Stimulated activated CD4-positive, alpha-beta T cell treated with anti-CD3 and anti-CD28 coated beads, Interleukin-2, amount 100 ng/mL, for 4 hours (primary cell): Measurements from ENCODE around the gene USP37.

Source experiments
- DNase-seq: peaks from one replicate; pipeline ENCODE4 v3.0.0-alpha.2; 2020; ENCODE audit warnings: low read depth

Gene USP37

GRCh38 chr2:218474527-218474926, 93.6 kb downstream of the USP37 start:
- DNase-seq, result no peak

DNA sequence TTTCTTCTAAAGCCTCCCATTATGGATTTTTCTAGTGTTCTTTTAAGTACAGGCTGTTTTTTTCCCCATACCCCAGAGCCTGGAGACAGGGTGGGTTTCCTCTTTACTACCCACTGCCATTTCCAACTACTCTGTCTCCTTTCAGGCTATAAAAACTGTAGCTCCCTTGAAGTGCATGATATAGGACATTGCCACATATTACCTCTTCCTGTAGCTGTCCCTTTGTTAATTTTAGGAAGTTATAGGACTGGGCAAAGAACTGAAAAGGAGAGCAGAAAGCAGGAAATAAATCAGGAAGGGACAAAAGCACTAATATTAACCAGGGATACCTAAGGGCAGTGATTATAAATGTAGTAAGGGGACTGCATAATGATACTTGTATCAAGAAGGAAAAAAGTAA, 95.2 kb downstream of the USP37 start:
- DNase-seq, result no peak

DNA sequence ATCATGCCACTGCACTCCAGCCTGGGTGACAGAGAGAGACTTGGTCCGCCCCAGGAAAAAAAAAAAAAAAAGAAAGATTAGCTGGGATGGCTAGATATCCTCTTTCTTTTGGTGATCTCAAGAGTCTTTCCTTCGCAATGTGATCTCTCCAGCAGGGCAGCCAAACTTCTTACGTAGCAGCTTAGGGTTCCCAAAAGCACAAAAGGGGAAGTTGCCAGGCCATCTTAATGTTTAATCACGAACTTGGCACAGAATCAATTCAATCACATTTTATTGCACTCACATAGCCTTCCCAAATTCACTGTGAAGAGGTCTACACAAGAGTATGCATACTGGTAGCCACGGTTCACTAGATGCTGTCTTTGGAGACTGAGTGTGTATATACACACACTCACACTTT, 96.2 kb downstream of the USP37 start:
- DNase-seq, result no peak

- DNase-seq, result no peak
Measured at GRCh38 chr2:218471036-218471435, 97.1 kb downstream of the USP37 start.

DNA sequence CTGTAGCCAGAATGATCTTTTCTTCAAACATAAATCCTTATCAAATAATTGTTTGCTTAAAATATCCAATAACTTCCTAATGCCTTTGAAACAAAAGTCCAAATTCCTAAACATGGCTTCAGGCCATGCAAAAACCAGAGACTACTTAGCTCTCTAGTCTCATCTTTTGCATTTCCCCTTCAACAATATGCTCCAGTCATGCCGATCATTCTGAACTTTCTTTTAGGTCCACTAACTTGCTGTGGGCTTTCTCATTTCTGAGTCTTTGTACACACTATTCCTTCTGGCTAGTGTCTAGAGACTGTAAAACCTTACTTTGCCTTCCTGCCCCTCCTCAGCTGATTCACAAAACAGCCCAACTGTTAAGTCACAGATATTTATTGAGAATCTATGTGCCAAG, 97.7 kb downstream of the USP37 start:
- DNase-seq, result no peak

- DNase-seq, result no peak
Measured at GRCh38 chr2:218465987-218466633, 102.0 kb downstream of the USP37 start.

- no peak for DNase-seq
Measured at GRCh38 chr2:218458598-218458997, 109.6 kb downstream of the USP37 start.

- no peak for DNase-seq
Measured at GRCh38 chr2:218456849-218457248, 111.3 kb downstream of the USP37 start.

- no peak for DNase-seq
Measured at GRCh38 chr2:218452079-218452478, 116.1 kb downstream of the USP37 start.

DNA sequence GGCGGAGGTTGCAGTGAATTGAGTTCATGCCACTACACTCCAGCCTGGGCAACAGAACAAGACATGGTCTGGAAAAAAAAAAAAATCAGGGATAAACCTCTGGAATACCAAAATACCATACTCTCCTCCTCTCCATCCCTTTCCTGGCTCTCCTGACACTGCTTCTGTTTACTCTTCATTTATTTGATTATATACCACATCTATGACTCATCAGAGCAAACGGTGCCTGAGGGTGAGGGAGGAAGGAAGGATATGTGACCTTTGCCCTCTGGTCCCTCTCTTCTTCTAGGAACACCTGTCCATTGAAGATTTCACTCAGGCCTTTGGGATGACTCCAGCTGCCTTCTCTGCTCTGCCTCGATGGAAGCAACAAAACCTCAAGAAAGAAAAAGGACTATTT, 119.2 kb downstream of the USP37 start:
- no peak for DNase-seq

GRCh38 chr2:218447072-218447471, 121.1 kb downstream of the USP37 start:
- DNase-seq, result no peak

DNA sequence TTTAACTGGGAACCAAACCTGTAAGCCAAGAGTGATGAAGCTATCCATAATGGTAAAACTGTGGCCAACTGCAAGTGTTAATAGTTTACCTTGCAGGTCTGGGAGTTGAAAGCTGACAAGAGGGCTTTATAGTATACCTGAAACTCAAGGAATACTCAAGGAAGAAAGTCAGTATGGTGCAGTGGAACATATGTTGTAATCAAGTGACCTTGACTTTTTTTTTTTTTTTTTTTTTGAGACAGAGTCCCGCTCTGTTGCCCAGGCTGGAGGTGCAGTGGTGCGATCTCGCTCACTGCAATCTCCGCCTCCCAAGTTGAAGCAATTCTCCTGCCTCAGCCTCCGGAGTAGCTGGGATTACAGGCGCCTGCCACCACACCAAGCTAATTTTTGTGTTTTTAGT, 121.6 kb downstream of the USP37 start:
- DNase-seq, result no peak

DNA sequence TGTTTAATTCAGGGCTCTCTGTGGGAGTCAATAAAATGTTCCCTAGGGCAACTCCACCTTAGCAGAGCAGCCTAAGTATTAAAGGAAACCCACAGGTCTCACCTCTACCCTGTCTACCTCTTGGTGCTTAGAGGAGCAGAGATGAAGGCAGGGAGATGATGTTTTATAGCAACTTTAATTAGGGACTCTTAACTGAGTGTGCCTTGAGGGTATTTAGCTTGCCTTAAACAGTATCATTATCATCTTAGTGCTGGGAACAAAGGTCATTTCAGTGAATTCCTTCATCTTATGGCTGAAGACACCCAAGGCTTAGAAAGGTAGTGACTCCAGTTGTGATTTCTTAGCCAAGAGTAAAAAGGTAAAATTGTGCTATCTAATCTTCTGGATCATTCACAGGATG, 122.5 kb downstream of the USP37 start:
- no peak for DNase-seq

DNA sequence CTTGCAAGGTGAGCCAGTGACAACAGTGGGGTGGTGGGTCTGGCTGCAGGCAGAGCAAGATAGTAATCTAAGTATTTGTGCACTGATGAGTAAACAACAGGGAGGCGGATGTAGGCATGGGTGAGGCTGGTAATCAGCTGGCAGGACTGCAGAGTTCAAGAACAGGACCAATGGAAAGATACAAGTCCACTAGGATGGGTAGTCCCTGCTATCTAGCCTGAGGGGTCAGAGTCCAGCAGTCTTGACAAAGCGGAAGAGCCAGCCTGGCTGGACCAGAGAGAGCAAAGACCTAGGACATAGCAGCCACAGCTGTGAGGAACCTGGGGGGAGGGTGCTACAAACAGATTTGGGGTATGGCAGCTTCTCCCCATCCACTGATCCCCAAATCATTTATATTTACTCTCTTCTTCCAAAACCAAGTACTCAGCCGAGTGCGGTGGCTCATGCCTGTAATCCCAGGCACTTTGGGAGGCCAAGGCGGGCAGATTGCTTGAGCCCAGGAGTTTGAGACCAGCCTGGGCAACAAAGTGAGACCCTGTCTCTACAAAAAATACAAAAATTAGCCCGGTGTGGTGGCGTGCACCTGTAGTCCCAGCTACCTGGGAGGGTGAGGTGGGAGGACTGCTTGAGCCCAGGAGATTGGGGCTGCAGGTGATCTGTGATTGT, 123.3 kb downstream of the USP37 start:
- no peak for DNase-seq

- DNase-seq, result no peak
Measured at GRCh38 chr2:218438596-218438995, 129.6 kb downstream of the USP37 start.

DNA sequence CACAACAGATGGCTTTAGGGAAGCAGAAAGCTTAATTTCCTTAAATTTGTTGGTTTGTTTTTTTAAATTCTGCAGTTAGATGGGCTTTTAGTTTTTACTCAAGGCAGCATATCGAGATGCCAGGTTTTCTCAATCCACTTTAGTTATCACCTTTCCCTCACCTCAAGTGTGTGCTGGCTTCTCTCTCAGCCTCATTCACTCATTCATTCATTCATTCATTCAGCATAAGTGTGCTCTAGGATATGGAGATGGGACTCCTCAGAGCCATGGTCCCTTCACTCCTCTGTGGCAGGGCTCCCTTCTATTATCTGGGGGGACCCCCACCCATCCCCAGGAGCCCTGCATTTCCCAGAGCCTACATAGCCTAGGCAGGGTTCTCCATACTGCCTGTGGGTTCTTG, 130.2 kb downstream of the USP37 start:
- no peak for DNase-seq

DNA sequence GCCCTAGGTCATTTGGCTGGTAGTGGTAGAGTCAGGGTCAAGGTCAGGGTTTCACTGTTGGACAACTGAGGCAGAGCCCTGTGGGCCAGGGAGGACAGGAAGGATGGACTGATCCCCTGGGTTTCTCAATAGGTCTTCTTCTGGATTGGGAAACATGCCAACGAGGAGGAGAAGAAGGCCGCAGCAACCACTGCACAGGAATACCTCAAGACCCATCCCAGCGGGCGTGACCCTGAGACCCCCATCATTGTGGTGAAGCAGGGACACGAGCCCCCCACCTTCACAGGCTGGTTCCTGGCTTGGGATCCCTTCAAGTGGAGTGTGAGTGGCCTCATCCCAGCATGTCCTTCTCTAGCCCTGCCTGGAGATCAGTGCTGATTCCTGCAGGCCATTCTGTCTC, 131.2 kb downstream of the USP37 start:
- no peak for DNase-seq

DNA sequence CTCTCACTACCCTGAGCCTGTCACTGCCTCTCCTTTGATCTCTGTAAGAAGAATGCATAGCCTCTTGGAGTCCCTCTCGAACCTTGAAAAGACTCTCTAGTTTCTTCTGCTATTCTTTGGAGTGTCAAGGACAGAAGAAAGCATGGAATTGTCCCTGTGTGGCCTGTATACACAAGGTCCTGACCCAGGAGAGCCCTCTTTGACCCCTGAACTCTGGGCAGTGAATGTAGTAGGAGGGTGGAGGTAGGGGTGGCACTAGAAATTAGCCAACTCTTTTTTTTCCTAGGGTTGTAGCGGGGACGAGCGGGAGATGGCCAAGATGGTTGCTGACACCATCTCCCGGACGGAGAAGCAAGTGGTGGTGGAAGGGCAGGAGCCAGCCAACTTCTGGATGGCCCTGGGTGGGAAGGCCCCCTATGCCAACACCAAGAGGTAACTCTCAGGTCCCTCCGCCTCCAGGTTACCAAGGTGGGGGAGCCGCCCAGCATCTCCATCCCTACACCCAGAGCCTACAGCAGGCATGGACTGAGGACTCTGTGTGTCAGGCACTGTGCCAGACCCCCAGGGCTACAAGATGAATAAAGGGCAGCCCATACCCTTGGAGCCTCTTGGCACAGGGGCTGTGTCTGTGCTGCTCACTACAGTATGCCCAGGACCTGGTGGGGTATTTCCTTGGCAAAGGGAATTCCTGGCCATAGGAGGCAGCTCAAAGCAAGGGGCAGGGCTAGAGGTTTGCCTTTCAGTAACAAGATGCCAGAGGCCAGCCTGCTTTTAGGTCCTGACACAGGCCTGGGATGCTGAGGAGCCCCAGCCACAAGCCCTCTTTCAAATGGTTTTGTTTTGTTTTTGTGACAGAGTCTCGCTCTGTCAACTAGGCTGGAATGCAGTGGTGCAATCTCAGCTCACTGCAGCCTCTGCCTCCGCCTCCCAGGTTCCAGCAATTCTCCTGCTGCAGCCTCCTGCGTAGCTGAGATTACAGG, 132.9 kb downstream of the USP37 start:
- DNase-seq, result no peak

DNA sequence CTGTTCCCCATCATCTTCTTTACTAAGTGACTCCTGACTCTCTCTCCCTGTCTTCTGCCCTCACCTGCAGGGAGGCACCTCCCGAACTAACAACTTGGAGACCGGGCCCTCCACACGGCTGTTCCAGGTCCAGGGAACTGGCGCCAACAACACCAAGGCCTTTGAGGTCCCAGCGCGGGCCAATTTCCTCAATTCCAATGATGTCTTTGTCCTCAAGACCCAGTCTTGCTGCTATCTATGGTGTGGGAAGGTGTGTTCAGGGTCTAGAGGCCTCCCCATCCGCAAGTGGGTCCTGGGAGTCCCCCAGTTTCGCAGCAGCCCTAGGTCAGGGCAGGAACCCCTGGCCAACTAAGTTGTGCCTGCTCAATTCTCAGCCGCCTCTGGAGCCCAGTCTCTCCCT, 133.7 kb downstream of the USP37 start:
- no peak for DNase-seq

GRCh38 chr2:218432676-218433365, 135.3 kb downstream of the USP37 start:
- no peak for DNase-seq

GRCh38 chr2:218431878-218432277, 136.3 kb downstream of the USP37 start:
- no peak for DNase-seq

DNA sequence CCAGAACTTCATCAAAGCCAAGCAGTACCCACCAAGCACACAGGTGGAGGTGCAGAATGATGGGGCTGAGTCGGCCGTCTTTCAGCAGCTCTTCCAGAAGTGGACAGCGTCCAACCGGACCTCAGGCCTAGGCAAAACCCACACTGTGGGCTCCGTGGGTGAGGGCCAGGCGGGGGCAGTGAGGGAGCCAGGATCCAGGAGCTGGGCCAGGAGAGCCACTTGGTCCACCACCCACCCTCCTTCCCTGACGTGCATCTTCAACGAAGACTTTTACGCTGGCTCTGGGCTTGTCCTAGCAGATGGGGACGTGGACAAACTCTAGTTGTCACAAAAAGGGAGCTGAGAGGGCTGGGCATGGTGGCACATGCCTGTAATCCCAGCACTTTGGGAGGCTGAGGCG, 137.4 kb downstream of the USP37 start:
- no peak for DNase-seq
